ENCODE data around the gene DNAJB8.

GRCh38 chr3:128423525-128424147, 43.1 kb downstream of the DNAJB8 start:
- TF ChIP-seq SUZ12 (IDR thresholded peaks at IDR 0.05) = no peak
- TF ChIP-seq, protein P1, sequence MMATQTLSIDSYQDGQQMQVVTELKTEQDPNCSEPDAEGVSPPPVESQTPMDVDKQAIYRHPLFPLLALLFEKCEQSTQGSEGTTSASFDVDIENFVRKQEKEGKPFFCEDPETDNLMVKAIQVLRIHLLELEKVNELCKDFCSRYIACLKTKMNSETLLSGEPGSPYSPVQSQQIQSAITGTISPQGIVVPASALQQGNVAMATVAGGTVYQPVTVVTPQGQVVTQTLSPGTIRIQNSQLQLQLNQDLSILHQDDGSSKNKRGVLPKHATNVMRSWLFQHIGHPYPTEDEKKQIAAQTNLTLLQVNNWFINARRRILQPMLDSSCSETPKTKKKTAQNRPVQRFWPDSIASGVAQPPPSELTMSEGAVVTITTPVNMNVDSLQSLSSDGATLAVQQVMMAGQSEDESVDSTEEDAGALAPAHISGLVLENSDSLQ (IDR thresholded peaks at IDR 0.05) = no peak
- TF ChIP-seq CTBP1 (IDR thresholded peaks at IDR 0.05; ENCODE audit: borderline replicate concordance) = no peak
- no peak for TF ChIP-seq NFRKB (IDR thresholded peaks at IDR 0.05)
- no peak for TF ChIP-seq FOXA1 (IDR thresholded peaks at IDR 0.05)
- TF ChIP-seq HDGF (IDR thresholded peaks at IDR 0.05; ENCODE audit: borderline replicate concordance) = no peak
- no peak for TF ChIP-seq FOXK2 (IDR thresholded peaks at IDR 0.05)
- TF ChIP-seq SP1 (IDR thresholded peaks at IDR 0.05) = no peak
- no peak for TF ChIP-seq BHLHE40 (IDR thresholded peaks at IDR 0.05; ENCODE audit: borderline replicate concordance)
- no peak for TF ChIP-seq FOXM1 (IDR thresholded peaks at IDR 0.05; ENCODE audit: borderline replicate concordance)
- TF ChIP-seq ELF4 (IDR thresholded peaks at IDR 0.05) = no peak
